MV-4-11 (cell line): ENCODE data around the gene SETDB1.
"Not testable (repeated sequence)": the region's sequence is repeated elsewhere in the genome, so short reads cannot be mapped to it uniquely, and the experiment has no call there.

Experiments used
- DNase-seq: peaks from one replicate; lab custom pipeline; 2025; lab: John Stamatoyannopoulos, UW

SETDB1 gene

GRCh38 chr1:150926097-150926741 lies at the start of gene SETDB1:
Gene SETDB1, plus strand, starts transcription at chr1:150926363. Its CDS starts 1,352 bp downstream, at chr1:150927715.
- DNase-seq: peak; percentile 99

GRCh38 chr1:150878931-150879330 lies 47.2 kb upstream of the SETDB1 start:
- not testable (repeated sequence) for DNase-seq

- DNase-seq: peak; percentile 95
Measured at GRCh38 chr1:150881331-150882070, 44.7 kb upstream of the SETDB1 start.

- DNase-seq: not testable (repeated sequence)
Measured at GRCh38 chr1:150883121-150883520, 43.0 kb upstream of the SETDB1 start.

GRCh38 chr1:150887018-150887417 lies 39.1 kb upstream of the SETDB1 start, which contains the start of gene CTXND2:
Gene CTXND2, plus strand, starts transcription at chr1:150887136. Its CDS starts 25,179 bp downstream, at chr1:150912315.
- DNase-seq: no peak

- no peak for DNase-seq
Measured at GRCh38 chr1:150888727-150889126, 37.4 kb upstream of the SETDB1 start.

GRCh38 chr1:150890033-150890416 lies 36.1 kb upstream of the SETDB1 start:
- DNase-seq: peak; percentile 72

- no peak for DNase-seq
Measured at GRCh38 chr1:150893336-150893913, 32.7 kb upstream of the SETDB1 start.

- no peak for DNase-seq
Measured at GRCh38 chr1:150895618-150896017, 30.5 kb upstream of the SETDB1 start.

GRCh38 chr1:150899795-150900194 lies 26.4 kb upstream of the SETDB1 start:
- DNase-seq: not testable (repeated sequence)

- DNase-seq: no peak
Measured at GRCh38 chr1:150902346-150902745, 23.8 kb upstream of the SETDB1 start.

GRCh38 chr1:150902751-150903150 lies 23.4 kb upstream of the SETDB1 start:
- DNase-seq: no peak

- DNase-seq: no peak
Measured at GRCh38 chr1:150905301-150905700, 20.9 kb upstream of the SETDB1 start.

GRCh38 chr1:150906329-150906728 lies 19.8 kb upstream of the SETDB1 start:
- DNase-seq: no peak

GRCh38 chr1:150906813-150907212 lies 19.4 kb upstream of the SETDB1 start:
- no peak for DNase-seq

- DNase-seq: peak; percentile 96
Measured at GRCh38 chr1:150909585-150910180, 16.5 kb upstream of the SETDB1 start.

GRCh38 chr1:150912623-150913022 lies 13.5 kb upstream of the SETDB1 start:
- DNase-seq: no peak

GRCh38 chr1:150917387-150917786 lies 8.8 kb upstream of the SETDB1 start:
- DNase-seq: no peak

- peak; percentile 64 for DNase-seq
Measured at GRCh38 chr1:150922519-150922975, 3.6 kb upstream of the SETDB1 start.

GRCh38 chr1:150925080-150925479 lies 1.1 kb upstream of the SETDB1 start:
- no peak for DNase-seq

- DNase-seq: peak; percentile 65
Measured at GRCh38 chr1:150927624-150928023, 1.5 kb downstream of the SETDB1 start.

- peak; percentile 51 for DNase-seq
Measured at GRCh38 chr1:150928286-150928685, 2.1 kb downstream of the SETDB1 start.
